ENCODE measurements around the gene SMC3. TPM values are rescaled to one million over a fixed set of nuclear protein-coding genes. Genes with fewer than 3 reads are reported as not detected.

The SMC3 gene
- polyA plus RNA-seq, 1 of the 3 experiments (the other 2 are of a cell fraction), result 10.1 TPM

DNA sequence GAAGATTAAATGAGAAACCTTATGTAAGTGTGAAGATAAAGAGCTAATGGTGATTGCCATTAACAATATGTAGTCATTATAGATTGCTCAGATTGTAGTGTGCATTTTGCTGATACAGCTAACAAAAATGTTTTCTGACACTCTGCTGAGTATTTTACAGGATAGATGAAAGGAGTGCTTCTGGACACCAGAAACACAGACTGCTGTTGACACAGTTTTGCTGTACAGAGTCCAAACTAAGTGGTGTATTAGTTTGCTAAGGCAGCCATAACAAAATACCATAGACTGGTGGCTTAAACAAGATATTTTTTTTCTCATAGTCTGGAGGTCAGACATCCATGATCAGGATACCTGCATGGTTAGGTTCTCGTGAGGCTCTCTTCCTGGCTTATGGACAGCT is 2.2 kb downstream of the SMC3 start:
- peaks cover 23% of the 10 kb centered on the region for H4K20me1 ChIP-seq (ENCODE audit: insufficient read depth)
- H3K36me3 ChIP-seq (replicated peaks in 1 of 2; ENCODE audit: control insufficient read depth in 1 of 2, insufficient read depth in 2 of 2, low read length in 1 of 2), result peaks cover 23 to 33% of the 10 kb centered on the region in 2 experiments
- WGBS (ENCODE audit: low lambda C conversion rate), result 87% methylated on average over 1 of the region's 1 CpG
- H3K9me3 ChIP-seq, result no peaks in the 10 kb centered on the region
- no peaks in the 10 kb centered on the region for H3K9me2 ChIP-seq
- DNase-seq, result no peak
- H3F3A ChIP-seq (replicated peaks; ENCODE audit: insufficient read depth), result peaks cover 12% of the 10 kb centered on the region
- ChIA-PET POLR2A (no interaction called here), CTCF (interaction anchor here (0.9 to 1.1 kb wide), 3 partner anchors 31 to 259 kb away, joined by 3 to 4 read pairs (median 3); no protein-coding TSS in a partner anchor)
- TF ChIP-seq TEAD4 (IDR thresholded peaks at IDR 0.05; ENCODE audit: borderline replicate concordance, insufficient read depth), result no peak
- TF ChIP-seq SIN3A (IDR thresholded peaks at IDR 0.05; ENCODE audit: borderline replicate concordance, low read depth, low read length), result no peak
- TF ChIP-seq RXRA (IDR thresholded peaks at IDR 0.05; ENCODE audit: borderline replicate concordance, low read depth), result no peak
- no peak overlapping the region for H3K9ac ChIP-seq
- H3K79me2 ChIP-seq (ENCODE audit: insufficient read depth), result peaks cover 72% of the 10 kb centered on the region
- no peak overlapping the region for H2AFZ ChIP-seq (ENCODE audit: low read depth)
- peaks cover 12 to 18% of the 10 kb centered on the region in 2 experiments for H3K4me1 ChIP-seq (ENCODE audit: control insufficient read depth in 1 of 2, insufficient read depth in 2 of 2, low read depth in 1 of 2, low read length in 1 of 2)
- H3K4me3 ChIP-seq (ENCODE audit: low read depth in 2 of 2, low read length in 1 of 2), result no peak overlapping the region
- H3K4me2 ChIP-seq, result peak overlapping the region; percentile 94; the same call in 1 of the 2 replicates
- no peak overlapping the region for H3K27ac ChIP-seq (ENCODE audit: low read depth in 2 of 2, low read length in 1 of 2)
- no peaks in the 10 kb centered on the region for H3K27me3 ChIP-seq (ENCODE audit: insufficient read depth)

DNA sequence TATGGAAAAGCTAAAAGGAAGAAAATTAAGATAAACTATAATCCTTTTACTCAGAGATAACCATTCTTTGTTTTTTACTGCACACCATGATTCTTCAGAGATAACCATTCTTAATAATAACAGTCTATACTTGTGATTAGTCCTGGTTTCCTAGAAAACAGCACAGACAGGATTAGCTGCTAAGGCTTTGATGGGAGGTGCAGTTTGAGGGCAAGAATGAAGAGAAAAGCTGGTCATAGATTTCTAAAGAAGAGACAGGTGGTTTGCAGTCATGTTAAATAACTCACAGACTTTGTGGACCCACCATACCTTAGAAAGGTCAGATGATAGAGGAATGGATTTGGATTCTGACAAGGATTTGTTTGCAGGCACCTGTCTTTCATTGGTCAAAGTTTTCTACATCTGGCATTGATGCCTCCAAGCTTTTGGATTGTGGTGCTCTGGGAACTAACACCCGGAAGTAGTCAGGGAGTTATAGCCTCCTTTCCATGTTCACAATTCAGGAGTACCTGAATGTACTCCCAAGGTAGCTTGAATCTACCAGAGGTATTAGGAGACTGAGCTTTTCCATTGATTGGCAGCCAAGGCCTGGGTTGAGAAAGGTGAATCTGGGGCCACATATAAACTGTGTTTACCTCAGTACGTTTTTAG is 3.7 kb downstream of the SMC3 start:
- Histone ChIP-seq H3K9ac (no peak overlapping the region), H3K4me2 (no peak overlapping the region), H3K36me3 (replicated peaks in 1 of 2; ENCODE audit: control insufficient read depth in 1 of 2, insufficient read depth in 2 of 2, low read length in 1 of 2) (peaks cover 31 to 47% of the 10 kb centered on the region in 2 experiments), H4K20me1 (ENCODE audit: insufficient read depth) (peaks cover 23% of the 10 kb centered on the region), H3K9me3 (no peaks in the 10 kb centered on the region), H3K4me1 (ENCODE audit: control insufficient read depth in 1 of 2, insufficient read depth in 2 of 2, low read depth in 1 of 2, low read length in 1 of 2) (peaks cover 12 to 18% of the 10 kb centered on the region in 2 experiments; a peak in 3 of 4 replicates), H3F3A (replicated peaks; ENCODE audit: insufficient read depth) (peaks cover 12% of the 10 kb centered on the region), H3K27me3 (ENCODE audit: insufficient read depth) (no peaks in the 10 kb centered on the region), H3K27ac (ENCODE audit: low read depth in 2 of 2, low read length in 1 of 2) (no peak overlapping the region), H3K4me3 (ENCODE audit: low read depth in 2 of 2, low read length in 1 of 2) (no peak overlapping the region), H3K9me2 (no peaks in the 10 kb centered on the region), H2AFZ (ENCODE audit: low read depth) (no peak overlapping the region), H3K79me2 (ENCODE audit: insufficient read depth) (peaks cover 86% of the 10 kb centered on the region)
- TF ChIP-seq, protein P1, sequence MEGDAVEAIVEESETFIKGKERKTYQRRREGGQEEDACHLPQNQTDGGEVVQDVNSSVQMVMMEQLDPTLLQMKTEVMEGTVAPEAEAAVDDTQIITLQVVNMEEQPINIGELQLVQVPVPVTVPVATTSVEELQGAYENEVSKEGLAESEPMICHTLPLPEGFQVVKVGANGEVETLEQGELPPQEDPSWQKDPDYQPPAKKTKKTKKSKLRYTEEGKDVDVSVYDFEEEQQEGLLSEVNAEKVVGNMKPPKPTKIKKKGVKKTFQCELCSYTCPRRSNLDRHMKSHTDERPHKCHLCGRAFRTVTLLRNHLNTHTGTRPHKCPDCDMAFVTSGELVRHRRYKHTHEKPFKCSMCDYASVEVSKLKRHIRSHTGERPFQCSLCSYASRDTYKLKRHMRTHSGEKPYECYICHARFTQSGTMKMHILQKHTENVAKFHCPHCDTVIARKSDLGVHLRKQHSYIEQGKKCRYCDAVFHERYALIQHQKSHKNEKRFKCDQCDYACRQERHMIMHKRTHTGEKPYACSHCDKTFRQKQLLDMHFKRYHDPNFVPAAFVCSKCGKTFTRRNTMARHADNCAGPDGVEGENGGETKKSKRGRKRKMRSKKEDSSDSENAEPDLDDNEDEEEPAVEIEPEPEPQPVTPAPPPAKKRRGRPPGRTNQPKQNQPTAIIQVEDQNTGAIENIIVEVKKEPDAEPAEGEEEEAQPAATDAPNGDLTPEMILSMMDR (IDR thresholded peaks at IDR 0.05), result no peak
- TF ChIP-seq RAD21 (IDR thresholded peaks at IDR 0.05; ENCODE audit: low read length) (no peak), JUND (IDR thresholded peaks at IDR 0.05) (no peak), GABPA (IDR thresholded peaks at IDR 0.05; ENCODE audit: low read depth) (no peak), FOSL2 (IDR thresholded peaks at IDR 0.05; ENCODE audit: borderline replicate concordance, low read depth) (no peak), FOXM1 (IDR thresholded peaks at IDR 0.05; ENCODE audit: low read depth) (no peak), EZH2phosphoT487 (IDR thresholded peaks at IDR 0.05; ENCODE audit: borderline replicate concordance, low read depth) (no peak), MEF2A (IDR thresholded peaks at IDR 0.05; ENCODE audit: borderline replicate concordance, low read depth) (no peak)
- TF ChIP-seq, protein P2, sequence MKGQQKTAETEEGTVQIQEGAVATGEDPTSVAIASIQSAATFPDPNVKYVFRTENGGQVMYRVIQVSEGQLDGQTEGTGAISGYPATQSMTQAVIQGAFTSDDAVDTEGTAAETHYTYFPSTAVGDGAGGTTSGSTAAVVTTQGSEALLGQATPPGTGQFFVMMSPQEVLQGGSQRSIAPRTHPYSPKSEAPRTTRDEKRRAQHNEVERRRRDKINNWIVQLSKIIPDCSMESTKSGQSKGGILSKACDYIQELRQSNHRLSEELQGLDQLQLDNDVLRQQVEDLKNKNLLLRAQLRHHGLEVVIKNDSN (IDR thresholded peaks at IDR 0.05; ENCODE audit: borderline replicate concordance, low read depth), result no peak
- CTCF ChIA-PET, result interaction anchor here (0.7 to 1.4 kb wide), 3 partner anchors 12 to 337 kb away, joined by 3 to 8 read pairs (median 5); no protein-coding TSS in a partner anchor
- POLR2A ChIA-PET, result no interaction called here
- 90% methylated on average over 2 of the region's 2 CpGs for WGBS (ENCODE audit: low lambda C conversion rate)
- DNase-seq, result no peak

Measured in SK-N-SH (cell line).